K562 (cell line): ENCODE results near the gene TBX19. TPM values are rescaled to one million over a fixed set of nuclear protein-coding genes. Genes with fewer than 3 reads are reported as not detected.
A peak's percentile ranks its signal among the peaks of the same experiment; 100 is the strongest.

Source experiments
- AFF4 ChIP-seq: sonication (generic); formaldehyde crosslinking; IDR thresholded peaks from 2 replicates; pipeline ENCODE4 v1.8.0; 2023; ENCODE audit warnings: mild to moderate bottlenecking, missing genetic modification reagents
- CTCF ChIP-seq, 3 experiments: IDR thresholded peaks in 2 of 3; conservative IDR thresholded peaks in 1 of 3; 2 replicates each; pipeline ENCODE4 v1.5.1; 2011 to 2012; ENCODE audit warnings: low read length in 3 of 3, mild to moderate bottlenecking in 3 of 3, control low read depth in 2 of 3, improper control_type of control experiment in 1 of 3, inconsistent platforms in 1 of 3, low read depth in 1 of 3, mixed read lengths in 1 of 3, moderate library complexity in 1 of 3; ENCODE audit not compliant: insufficient read depth in 2 of 3
- DEAF1 ChIP-seq: fragments of 450-650 bp; formaldehyde crosslinking; IDR thresholded peaks from 2 replicates; pipeline ENCODE4 v1.4.0; 2020; ENCODE audit warnings: mild to moderate bottlenecking, moderate library complexity
- EZH2 ChIP-seq: IDR thresholded peaks from 2 replicates; pipeline ENCODE4 v1.6.1; 2012; ENCODE audit warnings: low read depth, mild to moderate bottlenecking, inconsistent platforms, low read length, borderline replicate concordance
- FOXA1 ChIP-seq: fragments of 450-650 bp; IDR thresholded peaks from 2 replicates; pipeline ENCODE4 v1.6.1; 2016; ENCODE audit warnings: mild to moderate bottlenecking, borderline replicate concordance
- FUS ChIP-seq: fragments of 200-400 bp; formaldehyde crosslinking; optimal IDR thresholded peaks from 2 replicates; pipeline ENCODE3; 2017; ENCODE audit warnings: low read depth, low read length
- NBN ChIP-seq: fragments of 450-650 bp; IDR thresholded peaks from 2 replicates; pipeline ENCODE4 v1.6.1; 2016; ENCODE audit warnings: low read depth, mild to moderate bottlenecking
- OTX1 ChIP-seq: fragments of 450-650 bp; formaldehyde crosslinking; IDR thresholded peaks from 2 replicates; pipeline ENCODE4 v1.4.0; 2022; ENCODE audit warnings: mild to moderate bottlenecking
- SNAPC5 ChIP-seq: fragments of 250-450 bp; sonication (Bioruptor Pico); IDR thresholded peaks from 2 replicates; pipeline ENCODE4 v1.8.0; 2021; ENCODE audit warnings: moderate library complexity, mild to moderate bottlenecking, inconsistent platforms
- SNRNP70 ChIP-seq: fragments of 200-400 bp; formaldehyde crosslinking; optimal IDR thresholded peaks from 2 replicates; pipeline ENCODE3; 2017; ENCODE audit warnings: low read depth, low read length
- ZNF740 ChIP-seq, 3 experiments: fragments of 200-800 bp in 1 of 3; sonication (Bioruptor generic) in 1 of 3; sonication (generic) in 1 of 3; formaldehyde crosslinking in 1 of 3; IDR thresholded peaks; 2 replicates each; pipeline versions ENCODE4 v1.6.1 to v1.8.0; 2016 to 2022; ENCODE audit warnings: mild to moderate bottlenecking in 2 of 3, missing compliant biosample characterization in 2 of 3, missing genetic modification characterization in 2 of 3, missing genetic modification reagents in 1 of 3
- polyA plus RNA-seq, 8 experiments: library from polyadenylated mRNA; depleted of rRNA in 4 of 8; stranded (reverse) in 5 of 8; unstranded in 3 of 8; fragments of >200 nt; fragmentation: Nextera tagmentation in 2 of 8; fragmentation: Illumina TruSeq in 1 of 8; extraction: Ambion mirVana in 2 of 8; extraction: Trizol in 1 of 8; gene quantifications; 2 replicates each; pipeline versions ENCODE4 v1.2.1 to v1.2.3, GENCODE V29; 2011 to 2014; ENCODE audit warnings: inconsistent platforms in 1 of 8, missing spikeins in 1 of 8
- total RNA-seq, 7 experiments: library from RNA; depleted of rRNA in 6 of 7; stranded (reverse); fragments of >200 nt in 6 of 7; fragmentation: Illumina TruSeq in 2 of 7; extraction: Trizol in 2 of 7; gene quantifications; 2 replicates each; pipeline versions ENCODE4 v1.2.1 to v1.2.3, GENCODE V29; 2011 to 2021; ENCODE audit warnings: low replicate concordance in 1 of 7

TBX19 gene
- total and polyA plus RNA-seq, 9 of the 15 experiments (the other 6 are each of a cell fraction or from before 2014, with no cell fraction given), result 0.32 to 3.1 (median 0.95) TPM

GRCh38 chr1:168321945-168322344 lies 41.3 kb downstream of the TBX19 start (continued):
- TF ChIP-seq CTCF (IDR thresholded peaks at IDR 0.05 in 2 of 3, conservative IDR thresholded peaks at IDR 0.05 in 1 of 3; ENCODE audit: insufficient read depth in 2 of 3, low read depth in 1 of 3, low read length in 3 of 3), result peak; percentile 42 to 77 (median 62); a peak in 5 of 6 replicates
- no peak for TF ChIP-seq SNRNP70
- no peak for TF ChIP-seq AFF4
- TF ChIP-seq EZH2, result no peak
- TF ChIP-seq DEAF1 (CRISPR knock-in tag), result peak; percentile 67
- no peak for TF ChIP-seq SNAPC5 (CRISPR knock-in tag)
- TF ChIP-seq FUS, result no peak
- peak; percentile 36; the same call in 1 of the 2 replicates for TF ChIP-seq NBN
- TF ChIP-seq OTX1, result no peak
- TF ChIP-seq ZNF740 (CRISPR knock-in tag; IDR thresholded peaks at IDR 0.05), result no peak
- no peak for TF ChIP-seq ZNF740 (tag; IDR thresholded peaks at IDR 0.05)
- no peak for TF ChIP-seq FOXA1
